ENCODE data around the gene S100A7A. TPM values are rescaled to one million over a fixed set of nuclear protein-coding genes. Genes with fewer than 3 reads are reported as not detected.

Gene S100A7A
- total and polyA plus RNA-seq, 10 of the 15 experiments (the other 5 are each of a cell fraction or from before 2014, with no cell fraction given): not detected

DNA sequence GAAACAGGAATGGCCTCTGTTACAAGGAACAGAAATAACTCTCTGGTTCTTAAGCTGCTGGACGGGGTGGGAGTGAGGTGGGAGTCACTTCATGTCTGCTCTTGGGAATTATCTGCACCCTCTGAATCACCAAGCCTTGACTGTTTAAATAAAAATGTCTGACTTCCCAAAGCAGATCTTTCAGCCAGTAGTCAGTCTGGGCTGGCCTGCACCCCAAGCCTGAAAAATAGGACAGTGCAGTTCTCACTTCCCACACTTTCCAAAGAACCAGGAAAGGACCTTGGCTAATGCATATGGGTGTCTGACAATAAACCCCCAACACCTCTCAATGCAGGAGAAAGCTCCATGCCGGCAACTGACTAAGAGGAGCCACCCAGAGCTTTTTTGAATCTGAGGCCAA lies 43.3 kb downstream of the S100A7A start:
- no peaks in the 10 kb centered on the region for H3K9me3 ChIP-seq (replicated peaks; ENCODE audit: control insufficient read depth, insufficient read depth, low read length)
- ChIA-PET RAD21 (ENCODE audit: unreplicated experiment) (no interaction called here), SMC1A (ENCODE audit: uncharacterized antibody, unreplicated experiment) (no interaction called here), CTCF (interaction anchor here (1.0 kb wide), 1 partner anchor 9 kb away, joined by 3 read pairs; no protein-coding TSS in a partner anchor), POLR2A (no interaction called here)
- H3K4me1 ChIP-seq (ENCODE audit: control insufficient read depth, insufficient read depth, low read length): no peaks in the 10 kb centered on the region
- H3K36me3 ChIP-seq (ENCODE audit: control insufficient read depth in 2 of 2, insufficient read depth in 2 of 2, low read length in 1 of 2): no peaks in the 10 kb centered on the region
- DNase-seq (ENCODE audit: low read depth, low spot score) (no peak), FAIRE-seq (no peak), ATAC-seq (no peak)
- TF ChIP-seq, protein P1, sequence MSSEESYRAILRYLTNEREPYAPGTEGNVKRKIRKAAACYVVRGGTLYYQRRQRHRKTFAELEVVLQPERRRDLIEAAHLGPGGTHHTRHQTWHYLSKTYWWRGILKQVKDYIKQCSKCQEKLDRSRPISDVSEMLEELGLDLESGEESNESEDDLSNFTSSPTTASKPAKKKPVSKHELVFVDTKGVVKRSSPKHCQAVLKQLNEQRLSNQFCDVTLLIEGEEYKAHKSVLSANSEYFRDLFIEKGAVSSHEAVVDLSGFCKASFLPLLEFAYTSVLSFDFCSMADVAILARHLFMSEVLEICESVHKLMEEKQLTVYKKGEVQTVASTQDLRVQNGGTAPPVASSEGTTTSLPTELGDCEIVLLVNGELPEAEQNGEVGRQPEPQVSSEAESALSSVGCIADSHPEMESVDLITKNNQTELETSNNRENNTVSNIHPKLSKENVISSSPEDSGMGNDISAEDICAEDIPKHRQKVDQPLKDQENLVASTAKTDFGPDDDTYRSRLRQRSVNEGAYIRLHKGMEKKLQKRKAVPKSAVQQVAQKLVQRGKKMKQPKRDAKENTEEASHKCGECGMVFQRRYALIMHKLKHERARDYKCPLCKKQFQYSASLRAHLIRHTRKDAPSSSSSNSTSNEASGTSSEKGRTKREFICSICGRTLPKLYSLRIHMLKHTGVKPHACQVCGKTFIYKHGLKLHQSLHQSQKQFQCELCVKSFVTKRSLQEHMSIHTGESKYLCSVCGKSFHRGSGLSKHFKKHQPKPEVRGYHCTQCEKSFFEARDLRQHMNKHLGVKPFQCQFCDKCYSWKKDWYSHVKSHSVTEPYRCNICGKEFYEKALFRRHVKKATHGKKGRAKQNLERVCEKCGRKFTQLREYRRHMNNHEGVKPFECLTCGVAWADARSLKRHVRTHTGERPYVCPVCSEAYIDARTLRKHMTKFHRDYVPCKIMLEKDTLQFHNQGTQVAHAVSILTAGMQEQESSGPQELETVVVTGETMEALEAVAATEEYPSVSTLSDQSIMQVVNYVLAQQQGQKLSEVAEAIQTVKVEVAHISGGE (CRISPR knock-in tag; IDR thresholded peaks at IDR 0.05): no peak
- H2AFZ ChIP-seq (ENCODE audit: control insufficient read depth, low read depth, low read length): no peak overlapping the region
- no peak overlapping the region for H3K27ac ChIP-seq (ENCODE audit: control insufficient read depth, insufficient read depth)
- no peak overlapping the region for H3K4me3 ChIP-seq
- H3K27me3 ChIP-seq (replicated peaks in 1 of 2; ENCODE audit: control insufficient read depth in 2 of 2, insufficient read depth in 2 of 2, low read length in 1 of 2): peaks cover 0 to 1% of the 10 kb centered on the region in 2 experiments; a peak in 2 of 4 replicates
- no peaks in the 10 kb centered on the region for H3K79me2 ChIP-seq (ENCODE audit: control insufficient read depth, insufficient read depth, low read length)
- no peak overlapping the region for H3K4me2 ChIP-seq (ENCODE audit: control insufficient read depth, insufficient read depth)
- in situ Hi-C loops (cut with MboI) (no loop called here), intact Hi-C loops (cut with micrococcal nuclease; ENCODE audit: unreplicated experiment) (no loop called here)
- H4K20me1 ChIP-seq (ENCODE audit: control insufficient read depth, insufficient read depth): no peaks in the 10 kb centered on the region
- WGBS (ENCODE audit: insufficient coverage, insufficient replicate concordance, low lambda C conversion rate, missing lambda C conversion rate): 17% methylated on average over 2 of the region's 2 CpGs
- no TSS peak for BruUV-seq (replicated peaks)
- H3K9ac ChIP-seq (ENCODE audit: control insufficient read depth, insufficient read depth, low read length): no peak overlapping the region

GRCh38 chr1:153460551-153460950 lies 44.2 kb downstream of the S100A7A start, which contains the start of gene S100A7:
Gene S100A7, minus strand, starts transcription at chr1:153460651. Its CDS starts 1,638 bp downstream, at chr1:153459013.
- Histone ChIP-seq H3K79me2 (ENCODE audit: control insufficient read depth, insufficient read depth, low read length) (no peaks in the 10 kb centered on the region), H3K4me2 (ENCODE audit: control insufficient read depth, insufficient read depth) (no peak within 1 kb of the TSS), H3K4me3 (no peak within 1 kb of the TSS), H3K27me3 (replicated peaks in 1 of 2; ENCODE audit: control insufficient read depth in 2 of 2, insufficient read depth in 2 of 2, low read length in 1 of 2) (peaks cover 0 to 1% of the 10 kb centered on the region in 2 experiments; a peak in 2 of 4 replicates), H3K4me1 (ENCODE audit: control insufficient read depth, insufficient read depth, low read length) (no peaks in the 10 kb centered on the region), H3K27ac (ENCODE audit: control insufficient read depth, insufficient read depth) (no peak within 1 kb of the TSS), H2AFZ (ENCODE audit: control insufficient read depth, low read depth, low read length) (no peak within 1 kb of the TSS), H4K20me1 (ENCODE audit: control insufficient read depth, insufficient read depth) (no peaks in the 10 kb centered on the region), H3K36me3 (ENCODE audit: control insufficient read depth in 2 of 2, insufficient read depth in 2 of 2, low read length in 1 of 2) (no peaks in the 10 kb centered on the region), H3K9me3 (replicated peaks; ENCODE audit: control insufficient read depth, insufficient read depth, low read length) (no peaks in the 10 kb centered on the region), H3K9ac (ENCODE audit: control insufficient read depth, insufficient read depth, low read length) (no peak within 1 kb of the TSS)
- TF ChIP-seq TCF7 (IDR thresholded peaks at IDR 0.05; ENCODE audit: borderline replicate concordance): no peak
- no peak for TF ChIP-seq FOXM1 (IDR thresholded peaks at IDR 0.05; ENCODE audit: low read depth, low read length)
- no peak for TF ChIP-seq CHD4 (IDR thresholded peaks at IDR 0.05)
- TF ChIP-seq, protein P2, sequence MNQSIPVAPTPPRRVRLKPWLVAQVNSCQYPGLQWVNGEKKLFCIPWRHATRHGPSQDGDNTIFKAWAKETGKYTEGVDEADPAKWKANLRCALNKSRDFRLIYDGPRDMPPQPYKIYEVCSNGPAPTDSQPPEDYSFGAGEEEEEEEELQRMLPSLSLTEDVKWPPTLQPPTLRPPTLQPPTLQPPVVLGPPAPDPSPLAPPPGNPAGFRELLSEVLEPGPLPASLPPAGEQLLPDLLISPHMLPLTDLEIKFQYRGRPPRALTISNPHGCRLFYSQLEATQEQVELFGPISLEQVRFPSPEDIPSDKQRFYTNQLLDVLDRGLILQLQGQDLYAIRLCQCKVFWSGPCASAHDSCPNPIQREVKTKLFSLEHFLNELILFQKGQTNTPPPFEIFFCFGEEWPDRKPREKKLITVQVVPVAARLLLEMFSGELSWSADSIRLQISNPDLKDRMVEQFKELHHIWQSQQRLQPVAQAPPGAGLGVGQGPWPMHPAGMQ (IDR thresholded peaks at IDR 0.05; ENCODE audit: borderline replicate concordance): no peak
- TF ChIP-seq NFYB (IDR thresholded peaks at IDR 0.05; ENCODE audit: insufficient read depth, low read depth, low read length): no peak
- no peak for TF ChIP-seq E2F4 (IDR thresholded peaks at IDR 0.05; ENCODE audit: low read depth, low read length)
- no peak for TF ChIP-seq DPF2 (IDR thresholded peaks at IDR 0.05)
- TF ChIP-seq BMI1 (IDR thresholded peaks at IDR 0.05; ENCODE audit: borderline replicate concordance): no peak
- TF ChIP-seq BACH1 (IDR thresholded peaks at IDR 0.05; ENCODE audit: borderline replicate concordance): no peak
- FAIRE-seq: no peak
- RAD21 ChIA-PET (ENCODE audit: unreplicated experiment): no interaction called here
- intact Hi-C loops (cut with micrococcal nuclease; ENCODE audit: unreplicated experiment) (no loop called here), in situ Hi-C loops (cut with MboI) (no loop called here)
- 17% methylated on average over 4 of the region's 4 CpGs for WGBS (ENCODE audit: insufficient coverage, insufficient replicate concordance, low lambda C conversion rate, missing lambda C conversion rate)
- CTCF ChIA-PET: no interaction called here
- no peak for ATAC-seq
- no TSS peak for BruUV-seq (replicated peaks)
- no peak for DNase-seq (ENCODE audit: low read depth, low spot score)
- SMC1A ChIA-PET (ENCODE audit: uncharacterized antibody, unreplicated experiment): no interaction called here
- POLR2A ChIA-PET: no interaction called here

Measured in GM12878 (cell line).